Glomerular endothelial cell (primary cell): Measurements from ENCODE around the gene ARHGEF19. TPM values are rescaled to one million over a fixed set of nuclear protein-coding genes. Genes with fewer than 3 reads are reported as not detected.

Experiments
- DNase-seq: peaks from one replicate; pipeline ENCODE4 v3.0.0-alpha.2; 2011; ENCODE audit warnings: low read depth, low spot score; ENCODE audit errors: extremely low read depth
- total RNA-seq: library from RNA; depleted of rRNA; stranded (reverse); fragments of >200 nt; gene quantifications from 2 replicates; pipeline ENCODE4 v1.2.3, GENCODE V29; 2015

Gene ARHGEF19
- total RNA-seq, 1 donor from 2014 or later: 3.7 TPM

DNA sequence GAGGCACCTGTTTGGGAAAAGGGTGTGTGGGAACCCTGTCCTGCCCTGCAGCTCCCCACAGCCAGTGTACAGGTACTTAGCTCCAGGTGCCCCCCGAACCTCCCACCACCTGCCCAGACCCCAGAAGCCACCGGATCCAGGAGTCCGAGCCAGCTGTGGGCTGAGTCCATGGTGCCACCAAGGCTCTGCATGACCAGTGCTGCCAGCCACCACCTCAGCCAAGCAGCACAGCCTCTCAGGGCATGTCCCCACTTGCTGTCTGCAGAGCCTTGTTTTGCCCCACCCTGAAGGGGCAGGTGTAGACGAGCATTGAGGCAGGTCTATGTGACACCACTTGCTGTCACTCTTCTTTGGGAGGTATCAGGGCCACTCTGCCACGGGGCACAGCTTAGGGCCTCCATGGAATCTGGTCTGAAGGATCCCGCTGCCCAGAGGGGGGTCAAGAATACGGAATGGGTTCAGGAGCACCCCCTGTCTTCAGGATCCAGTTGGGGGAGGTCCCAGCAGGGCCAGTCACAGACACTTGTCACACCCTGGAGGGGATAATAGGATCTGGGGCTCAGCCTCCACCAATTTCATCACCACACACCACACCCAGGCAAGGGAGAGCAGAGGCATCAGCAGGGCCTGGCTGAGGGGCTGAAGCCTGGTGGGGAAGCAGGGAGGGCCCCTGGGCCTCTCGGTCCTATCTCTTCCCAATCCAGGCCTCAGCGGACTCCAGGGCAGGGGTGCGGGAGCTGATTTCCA, 27.7 kb downstream of the ARHGEF19 start:
- no peak for DNase-seq

DNA sequence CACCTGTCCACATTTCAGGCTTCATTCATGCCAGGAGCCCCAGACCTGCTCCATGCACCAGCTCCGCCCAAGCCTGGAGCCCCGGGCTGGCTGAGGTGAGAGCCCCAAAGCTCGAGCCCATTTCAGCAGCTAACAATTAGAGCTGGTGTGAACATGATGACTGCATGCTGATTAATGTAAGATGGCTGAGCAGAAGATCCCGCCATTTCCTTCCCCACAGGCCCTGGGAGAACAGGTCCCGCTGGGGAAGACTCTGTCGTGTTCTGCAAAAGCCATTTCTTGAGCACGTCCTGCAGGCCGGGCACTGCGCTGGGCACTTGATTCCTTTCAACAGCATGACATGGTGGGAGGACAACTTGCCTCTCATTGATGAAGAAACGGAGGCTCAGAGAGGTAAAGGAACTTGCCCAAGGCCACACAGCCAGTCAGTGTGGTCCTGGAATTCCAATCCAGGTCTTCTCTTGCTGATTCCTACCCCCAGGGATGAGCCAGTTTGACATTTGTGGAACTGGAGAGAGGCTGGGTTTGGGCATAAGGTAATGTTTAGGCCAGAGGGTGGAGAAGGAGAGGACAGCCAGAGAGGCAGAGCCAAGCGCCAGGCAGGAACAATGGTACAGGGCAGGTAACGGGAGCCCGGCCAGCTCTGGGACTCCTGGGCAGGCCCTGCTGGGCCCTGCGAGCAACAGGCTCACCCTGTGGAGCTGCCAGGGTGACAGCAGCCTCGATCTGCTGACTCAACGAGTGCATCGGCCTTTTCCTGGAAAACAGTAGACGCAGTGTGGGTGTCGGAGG, 28.5 kb downstream of the ARHGEF19 start:
- no peak for DNase-seq

DNA sequence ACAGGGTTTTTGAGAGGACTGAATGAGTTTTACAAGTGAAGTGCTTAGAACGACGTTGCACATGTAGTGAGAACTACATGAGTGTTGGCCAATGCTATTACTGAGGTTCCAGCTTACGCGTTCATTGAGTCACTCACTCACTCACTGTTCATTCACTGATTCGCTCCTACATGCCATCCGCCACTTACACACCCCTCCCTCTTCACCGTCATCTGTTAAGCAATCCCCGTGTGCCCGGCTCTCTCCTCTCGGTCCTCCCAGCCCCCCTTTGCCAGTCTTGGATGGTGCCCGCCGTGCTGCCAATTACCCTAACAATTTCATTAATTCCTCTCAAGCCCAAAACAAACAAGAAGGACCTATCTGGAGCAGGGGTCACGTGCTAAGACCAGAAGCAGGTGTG, 29.3 kb downstream of the ARHGEF19 start:
- DNase-seq: no peak

- DNase-seq: no peak
Measured at GRCh38 chr1:16181887-16182719, 30.3 kb downstream of the ARHGEF19 start.

DNA sequence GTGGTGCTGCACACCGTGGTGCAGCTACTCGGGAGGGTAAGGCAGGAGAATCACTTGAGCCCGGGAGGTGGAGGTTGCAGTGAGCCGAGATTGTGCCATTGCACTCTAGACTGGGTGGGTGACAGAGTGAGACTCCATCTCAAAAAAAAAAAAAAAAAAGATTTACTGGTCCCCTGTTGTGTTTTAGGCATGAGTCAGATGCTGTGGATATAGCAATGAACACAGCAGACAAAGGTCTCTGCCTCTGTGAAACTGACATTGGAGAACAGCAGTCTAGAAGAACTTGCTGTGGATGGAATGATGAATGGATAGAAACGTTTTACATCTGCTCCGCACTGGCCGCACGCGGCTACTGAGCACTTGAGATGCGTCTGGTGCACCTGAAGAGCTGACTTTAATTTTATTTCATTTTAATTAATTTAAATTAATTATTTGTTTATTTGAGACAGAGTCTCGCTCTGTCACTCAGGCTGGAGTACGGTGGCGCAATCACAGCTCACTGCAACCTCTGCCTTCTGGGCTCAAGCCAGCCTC, 32.1 kb downstream of the ARHGEF19 start:
- DNase-seq: no peak

- no peak for DNase-seq
Measured at GRCh38 chr1:16178596-16179497, 33.6 kb downstream of the ARHGEF19 start.

DNA sequence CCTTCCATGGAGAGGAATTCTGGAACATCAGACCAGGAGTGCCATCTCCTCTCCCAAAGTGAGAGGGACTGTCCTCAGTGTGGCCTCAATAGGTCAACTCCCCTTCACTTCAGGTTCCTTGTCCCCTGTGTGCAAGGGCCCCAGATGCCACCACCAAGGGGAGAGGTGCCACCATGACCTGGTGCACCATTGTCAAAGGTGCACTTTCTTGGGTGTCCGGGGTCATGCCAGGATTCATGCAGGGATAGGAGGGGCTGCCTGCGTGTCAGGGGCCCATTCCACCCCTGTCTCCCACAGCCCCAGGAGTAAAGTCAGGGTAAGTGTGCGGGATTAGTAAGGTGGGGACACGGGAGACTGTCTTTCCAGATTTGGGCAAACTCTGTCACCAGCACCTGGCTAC, 35.1 kb downstream of the ARHGEF19 start:
- no peak for DNase-seq

DNA sequence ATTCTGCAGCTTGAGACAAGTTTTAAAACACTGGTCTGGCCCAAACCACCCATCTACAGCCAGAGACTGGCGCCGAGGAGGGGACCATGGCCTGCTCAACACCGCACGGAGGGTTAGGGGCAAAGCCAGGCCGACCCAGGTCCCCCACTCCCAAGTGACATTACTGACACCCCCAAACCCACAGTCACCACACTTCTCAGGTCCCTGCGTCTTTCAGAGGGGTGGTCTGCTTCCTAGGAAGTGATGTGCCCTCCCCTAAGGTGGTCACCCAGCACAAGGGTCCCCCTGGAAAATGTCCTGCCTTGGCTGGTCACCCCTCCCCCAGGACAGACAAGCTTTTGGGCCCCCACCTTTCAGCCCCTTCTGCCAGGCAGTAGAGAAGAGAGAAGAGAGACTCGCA, 35.8 kb downstream of the ARHGEF19 start:
- DNase-seq: no peak

GRCh38 chr1:16175610-16176553, 36.6 kb downstream of the ARHGEF19 start:
- DNase-seq: no peak

- no peak for DNase-seq
Measured at GRCh38 chr1:16174886-16175598, 37.4 kb downstream of the ARHGEF19 start.

DNA sequence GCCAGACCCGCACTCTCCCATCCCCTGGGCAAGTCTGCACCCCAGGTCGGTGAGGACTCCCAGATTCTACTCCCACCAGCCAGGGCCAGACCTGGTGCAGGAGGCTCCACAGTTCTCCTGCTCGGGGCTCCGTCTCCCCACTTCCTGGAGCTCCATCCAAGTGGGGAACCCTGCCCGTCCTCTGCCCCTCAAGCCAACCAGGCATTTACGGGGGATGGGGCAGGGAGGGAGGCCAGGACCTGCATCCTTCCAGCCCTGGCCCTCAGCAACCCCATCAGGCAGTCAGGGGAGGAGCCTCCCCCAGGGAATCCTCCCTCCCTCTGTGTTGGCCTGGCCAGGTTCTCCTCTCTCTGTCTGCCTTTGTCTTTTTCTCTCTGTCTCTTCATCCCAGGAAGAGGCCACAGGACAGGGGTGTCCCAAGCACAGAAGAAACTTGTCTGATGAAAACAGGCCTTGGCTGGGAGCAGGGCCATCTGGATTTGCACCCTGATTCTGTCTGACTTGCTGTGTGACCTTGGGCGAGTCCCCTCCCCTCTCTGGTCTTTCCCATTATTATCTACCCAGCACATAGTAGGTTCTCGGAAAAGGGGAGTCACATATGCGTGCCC, 38.1 kb downstream of the ARHGEF19 start:
- no peak for DNase-seq

GRCh38 chr1:16173447-16174260, 38.8 kb downstream of the ARHGEF19 start:
- DNase-seq: no peak

DNA sequence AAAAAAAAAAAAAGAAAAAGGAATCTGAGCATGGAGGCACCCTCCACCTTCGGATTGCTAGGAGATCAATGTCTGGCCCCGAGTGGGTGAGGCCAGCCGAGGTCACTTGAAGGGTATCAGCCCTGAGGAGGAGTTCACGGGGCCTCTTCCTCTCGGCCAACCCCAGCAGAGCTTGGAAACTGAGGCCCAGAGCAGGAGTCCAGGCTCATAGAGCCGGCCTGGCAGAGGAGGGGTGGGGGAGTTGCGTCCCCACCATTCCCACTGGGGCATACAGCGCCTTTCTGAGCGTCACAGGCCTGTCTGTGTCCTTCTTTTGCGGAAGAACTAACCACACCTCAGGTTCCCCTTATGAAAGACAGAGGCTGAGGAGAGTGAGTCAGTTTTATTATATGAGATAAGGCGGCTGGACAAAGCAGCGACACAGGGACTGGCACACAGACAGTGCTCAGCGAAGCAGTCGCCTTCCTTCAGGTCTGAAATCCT, 39.4 kb downstream of the ARHGEF19 start:
- no peak for DNase-seq

GRCh38 chr1:16172218-16172830, 40.1 kb downstream of the ARHGEF19 start:
- no peak for DNase-seq

DNA sequence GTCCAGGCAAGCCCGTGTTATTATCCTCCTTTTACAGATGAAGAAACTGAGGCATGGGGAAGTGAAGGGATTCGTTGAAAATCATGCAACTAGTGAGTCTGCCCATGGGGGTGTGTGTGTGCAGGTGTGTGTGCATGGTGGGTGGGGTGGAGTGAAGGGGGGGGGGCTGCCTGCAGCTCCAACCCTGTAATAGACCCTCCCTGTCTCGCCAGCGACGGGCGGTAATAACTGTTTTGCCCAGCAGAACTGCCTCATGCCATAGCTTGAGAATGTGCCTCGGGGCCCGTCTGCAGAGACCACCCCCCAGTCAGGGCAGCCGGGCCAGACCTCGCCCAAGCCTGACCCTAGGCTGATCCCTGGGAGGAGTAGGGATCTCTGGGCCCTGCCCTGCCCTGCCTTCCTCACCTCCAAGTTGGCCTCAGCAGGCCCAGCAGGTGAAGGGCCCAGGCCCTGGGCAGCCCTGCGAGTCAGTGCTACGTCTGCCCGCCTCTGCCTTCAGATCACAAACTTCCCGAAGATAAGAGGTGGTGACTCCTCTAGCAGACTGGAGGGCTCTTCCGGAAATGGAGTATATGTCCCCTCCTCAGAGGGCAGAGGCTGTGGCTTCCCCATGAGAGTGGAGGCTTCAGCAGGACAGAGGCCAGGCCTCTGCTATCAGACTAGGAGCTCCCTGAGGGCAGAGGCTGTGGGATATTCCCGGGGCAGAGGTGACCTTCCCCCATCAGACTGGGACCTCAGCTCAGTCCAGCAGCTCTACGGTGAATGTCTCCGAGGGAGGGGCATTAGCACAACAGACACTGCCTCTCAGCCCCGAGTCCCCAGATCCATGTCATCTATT, 40.9 kb downstream of the ARHGEF19 start:
- DNase-seq: no peak

DNA sequence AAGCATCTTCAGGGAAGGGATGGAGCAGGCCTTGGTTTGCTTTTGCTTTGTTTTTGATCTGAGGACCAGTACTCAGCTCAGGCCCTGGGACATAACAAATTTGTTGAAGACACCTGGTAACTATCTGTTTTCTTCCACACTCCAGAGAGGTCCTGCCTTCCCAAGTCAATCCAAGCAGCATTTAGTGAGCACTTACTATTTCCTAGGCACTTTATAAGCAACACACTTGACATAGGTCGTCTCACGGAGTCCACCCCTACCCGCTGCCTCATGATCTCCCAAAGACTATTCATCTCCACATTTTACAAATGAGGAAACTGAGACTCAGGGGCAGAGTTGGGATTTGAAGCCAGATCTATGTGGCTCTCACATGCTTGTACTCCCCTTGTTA, 42.2 kb downstream of the ARHGEF19 start:
- no peak for DNase-seq
